ENCODE data around the gene EPB41. TPM values are rescaled to one million over a fixed set of nuclear protein-coding genes. Genes with fewer than 3 reads are reported as not detected.

Gene EPB41
- total RNA-seq, 2 experiments from 2014 or later, result 138 to 145 TPM

GRCh38 chr1:28966617-28967016 is 52.2 kb downstream of the EPB41 start:
- CTCF ChIA-PET, result interaction anchor here (0.7 kb wide), 1 partner anchor 18 kb away, joined by 5 read pairs; no protein-coding TSS in a partner anchor
- no peak overlapping the region for H3K4me3 Mint-ChIP-seq

GRCh38 chr1:28971980-28972771 is 57.8 kb downstream of the EPB41 start:
- DNase-seq (peak in 2 of 14 experiments; percentile 12 to 20), ATAC-seq (ENCODE audit: poor library complexity) (no peak)
- no peaks in the 10 kb centered on the region for H3K9me3 Mint-ChIP-seq
- Histone ChIP-seq H3K4me1 (ENCODE audit: insufficient read depth, low read length) (peaks cover 18% of the 10 kb centered on the region), H3K9me3 (ENCODE audit: control insufficient read depth in 1 of 2, insufficient read depth in 1 of 2, low read length in 2 of 2) (no peaks in the 10 kb centered on the region), H3K27me3 (ENCODE audit: control insufficient read depth in 1 of 2, insufficient read depth in 2 of 2, low read length in 2 of 2) (no peaks in the 10 kb centered on the region), H3K36me3 (ENCODE audit: insufficient read depth, low read length) (no peaks in the 10 kb centered on the region), H3K4me3 (ENCODE audit: low read length) (no peak overlapping the region), H3K27ac (ENCODE audit: low read depth in 1 of 2, low read length in 2 of 2) (no peak overlapping the region)
- CTCF ChIA-PET, result no interaction called here
- H3K27ac Mint-ChIP-seq, result peak overlapping the region; percentile 21
- H3K4me3 Mint-ChIP-seq, result no peak overlapping the region
- TF ChIP-seq CTCF (IDR thresholded peaks at IDR 0.05), result no peak
- no peaks in the 10 kb centered on the region for H3K27me3 Mint-ChIP-seq
- H3K4me1 Mint-ChIP-seq (ENCODE audit: low read depth), result peaks cover 66% of the 10 kb centered on the region
- POLR2A ChIA-PET, result interaction anchor here (1.2 kb wide), 1 partner anchor 44 kb away, joined by 3 read pairs; no protein-coding TSS in a partner anchor
- intact Hi-C loops (cut with DNase I, micrococcal nuclease), result loop anchor here in 1 of 2 experiments (1.0 to 5.0 kb wide), 2 partner anchors 15 to 55 kb away; no protein-coding TSS in a partner anchor
- peaks cover 40% of the 10 kb centered on the region for H3K36me3 Mint-ChIP-seq (ENCODE audit: low read depth)

More at GRCh38 chr1:28966617-28967016, 52.2 kb downstream of the EPB41 start:
- Histone ChIP-seq H3K4me3 (ENCODE audit: low read length) (no peak overlapping the region), H3K36me3 (ENCODE audit: insufficient read depth, low read length) (no peaks in the 10 kb centered on the region), H3K9me3 (ENCODE audit: control insufficient read depth in 1 of 2, insufficient read depth in 1 of 2, low read length in 2 of 2) (no peaks in the 10 kb centered on the region), H3K27me3 (ENCODE audit: control insufficient read depth in 1 of 2, insufficient read depth in 2 of 2, low read length in 2 of 2) (no peaks in the 10 kb centered on the region), H3K4me1 (ENCODE audit: insufficient read depth, low read length) (peaks cover 18% of the 10 kb centered on the region), H3K27ac (ENCODE audit: low read depth in 1 of 2, low read length in 2 of 2) (no peak overlapping the region)
- intact Hi-C loops (cut with DNase I, micrococcal nuclease), result loop anchor here in 1 of 2 experiments (5.0 kb wide), 1 partner anchor 49 kb away; no protein-coding TSS in a partner anchor
- DNase-seq (no peak), ATAC-seq (ENCODE audit: poor library complexity) (no peak)
- peaks cover 63% of the 10 kb centered on the region for H3K4me1 Mint-ChIP-seq (ENCODE audit: low read depth)
- no peak for TF ChIP-seq CTCF (IDR thresholded peaks at IDR 0.05)
- H3K27ac Mint-ChIP-seq, result peak overlapping the region; percentile 83
- no peaks in the 10 kb centered on the region for H3K27me3 Mint-ChIP-seq
- POLR2A ChIA-PET, result interaction anchor here (1.2 kb wide), 1 partner anchor 53 kb away, joined by 3 read pairs; the partner anchor contains the start of gene EPB41
- H3K9me3 Mint-ChIP-seq, result no peaks in the 10 kb centered on the region
- peaks cover 23% of the 10 kb centered on the region for H3K36me3 Mint-ChIP-seq (ENCODE audit: low read depth)

- Mint-ChIP-seq H3K36me3 (ENCODE audit: low read depth) (peaks cover 40% of the 10 kb centered on the region), H3K4me3 (no peak overlapping the region), H3K9me3 (no peaks in the 10 kb centered on the region), H3K27me3 (no peaks in the 10 kb centered on the region), H3K27ac (peak overlapping the region; percentile 21), H3K4me1 (ENCODE audit: low read depth) (peaks cover 82% of the 10 kb centered on the region)
- DNase-seq (no peak), ATAC-seq (ENCODE audit: poor library complexity) (no peak)
- H3K4me3 ChIP-seq (ENCODE audit: low read length), result no peak overlapping the region
- no peaks in the 10 kb centered on the region for H3K9me3 ChIP-seq (ENCODE audit: control insufficient read depth in 1 of 2, insufficient read depth in 1 of 2, low read length in 2 of 2)
- no peak overlapping the region for H3K27ac ChIP-seq (ENCODE audit: low read depth in 1 of 2, low read length in 2 of 2)
- H3K4me1 ChIP-seq (ENCODE audit: insufficient read depth, low read length), result peaks cover 21% of the 10 kb centered on the region
- TF ChIP-seq CTCF (IDR thresholded peaks at IDR 0.05), result no peak
- H3K36me3 ChIP-seq (ENCODE audit: insufficient read depth, low read length), result no peaks in the 10 kb centered on the region
- ChIA-PET POLR2A (interaction anchor here (1.1 to 1.2 kb wide), 2 partner anchors 45 to 351 kb away, joined by 3 read pairs; no protein-coding TSS in a partner anchor), CTCF (interaction anchor here (1.1 to 1.2 kb wide), 2 partner anchors 92 to 237 kb away, joined by 3 to 4 read pairs; partner anchors contain the start of gene YTHDF2)
- no peaks in the 10 kb centered on the region for H3K27me3 ChIP-seq (ENCODE audit: control insufficient read depth in 1 of 2, insufficient read depth in 2 of 2, low read length in 2 of 2)
- intact Hi-C loops (cut with DNase I, micrococcal nuclease), result loop anchor here in 1 of 2 experiments (5.0 kb wide), 1 partner anchor 57 kb away; no protein-coding TSS in a partner anchor
Observed at GRCh38 chr1:28973596-28974421, 59.4 kb downstream of the EPB41 start.

Measured in CD4-positive, alpha-beta T cell (primary cell).